Activated B cell treated with CpG ODN at 0.5 μM for 24 hours (primary cell): ENCODE results near the gene GSE1. TPM values are rescaled to one million over a fixed set of nuclear protein-coding genes. Genes with fewer than 3 reads are reported as not detected.

Experiments used
- ATAC-seq: fragments of 200-7000 bp; cut with Tn5 transposase; one replicate; pipeline ENCODE4 v1.10.0; 2021; ENCODE audit warnings: low read depth, mild to moderate bottlenecking, moderate library complexity
- CTCF ChIA-PET: fragments of 350-600 bp; sonication (Branson Sonifier 250); formaldehyde crosslinking; loops from one replicate; lab custom pipeline; 2021; ENCODE audit warnings: antibody characterized with exemption; lab: Charles Lee
- POLR2A ChIA-PET: fragments of 350-600 bp; sonication (Branson Sonifier 250); formaldehyde crosslinking; loops from one replicate; lab custom pipeline; 2021; ENCODE audit warnings: antibody characterized with exemption; lab: Charles Lee
- DNase-seq: peaks from one replicate; pipeline ENCODE4 v3.0.0; 2022
- H3K27ac Mint-ChIP-seq: one replicate; pipeline ENCODE4 v1.8.0; 2020; ENCODE audit warnings: mixed read lengths
- H3K27me3 Mint-ChIP-seq: one replicate; pipeline ENCODE4 v1.8.0; 2021; ENCODE audit warnings: mixed read lengths
- H3K36me3 Mint-ChIP-seq: one replicate; pipeline ENCODE4 v1.8.0; 2021; ENCODE audit warnings: low read depth, mixed read lengths
- H3K4me1 Mint-ChIP-seq: one replicate; pipeline ENCODE4 v1.8.0; 2021; ENCODE audit warnings: mixed read lengths
- H3K4me3 Mint-ChIP-seq: one replicate; pipeline ENCODE4 v1.8.0; 2020; ENCODE audit warnings: mild to moderate bottlenecking, mixed read lengths
- H3K9me3 Mint-ChIP-seq: one replicate; pipeline ENCODE4 v1.8.0; 2020; ENCODE audit warnings: mixed read lengths
- CTCF ChIP-seq: fragments of 200-600 bp; IDR thresholded peaks from one replicate; pipeline ENCODE4 v1.8.0; 2022; ENCODE audit warnings: antibody characterized with exemption, mild to moderate bottlenecking
- intact Hi-C: fragments of 100-400 bp; cut with micrococcal nuclease; formaldehyde crosslinking; loops from one replicate; pipeline ENCODE4 v1.15.1; 2024
- total RNA-seq: library from RNA; stranded (reverse); gene quantifications from 2 replicates; pipeline ENCODE4 v1.2.3, GENCODE V29; 2022

The GSE1 gene
- total RNA-seq, 1 donor from 2014 or later = 48.3 TPM

GRCh38 chr16:85611444-85612190 is 1.5 kb upstream of the GSE1 start:
- DNase-seq = peak; percentile 50
- Mint-ChIP-seq H3K9me3 (no peaks in the 10 kb centered on the region), H3K27ac (no peak overlapping the region)

GRCh38 chr16:85612191-85612800 is 826 bp upstream of the GSE1 start:
- ChIA-PET POLR2A (interaction anchor here (0.6 to 7.5 kb wide), 9 partner anchors 41 to 1106 kb away, joined by 3 to 88 read pairs (median 3); no protein-coding TSS in a partner anchor), CTCF (interaction anchor here (0.9 to 1.9 kb wide), 4 partner anchors 59 to 184 kb away, joined by 3 to 12 read pairs (median 6); no protein-coding TSS in a partner anchor)
- H3K4me3 Mint-ChIP-seq = peak overlapping the region; percentile 76
- H3K9me3 Mint-ChIP-seq = no peaks in the 10 kb centered on the region
- H3K36me3 Mint-ChIP-seq = no peaks in the 10 kb centered on the region
- no peaks in the 10 kb centered on the region for H3K27me3 Mint-ChIP-seq
- DNase-seq (peak; percentile 51), ATAC-seq (peak; percentile 3)
- peaks cover 65% of the 10 kb centered on the region for H3K4me1 Mint-ChIP-seq
- no peak for TF ChIP-seq CTCF
- H3K27ac Mint-ChIP-seq = peak overlapping the region; percentile 72
- intact Hi-C loops = loop anchor here (5.0 to 10.0 kb wide), 3 partner anchors 75 to 1773 kb away; partner anchors contain the start of genes FBXO31 and GINS2

More at GRCh38 chr16:85611444-85612190, 1.5 kb upstream of the GSE1 start:
- no peak for TF ChIP-seq CTCF
- intact Hi-C loops = loop anchor here (2.0 to 10.0 kb wide), 4 partner anchors 76 to 1773 kb away; partner anchors contain the start of genes FBXO31 and GINS2
- peak overlapping the region; percentile 69 for H3K4me3 Mint-ChIP-seq
- H3K4me1 Mint-ChIP-seq = peaks cover 65% of the 10 kb centered on the region
- POLR2A ChIA-PET = interaction anchor here (0.6 to 7.5 kb wide), 7 partner anchors 40 to 306 kb away, joined by 3 to 88 read pairs (median 5); no protein-coding TSS in a partner anchor
- CTCF ChIA-PET = interaction anchor here (0.9 to 2.4 kb wide), 7 partner anchors 35 to 196 kb away, joined by 3 to 22 read pairs (median 8); no protein-coding TSS in a partner anchor
- H3K36me3 Mint-ChIP-seq = no peaks in the 10 kb centered on the region
- ATAC-seq = peak; percentile 4
- no peaks in the 10 kb centered on the region for H3K27me3 Mint-ChIP-seq

- H3K36me3 Mint-ChIP-seq = no peaks in the 10 kb centered on the region
- ATAC-seq = no peak
- no peak for TF ChIP-seq CTCF
- intact Hi-C loops = loop anchor here (5.0 to 10.0 kb wide), 3 partner anchors 74 to 1771 kb away; partner anchors contain the start of genes FBXO31 and GINS2
- no peak overlapping the region for H3K27ac Mint-ChIP-seq
- H3K9me3 Mint-ChIP-seq = no peaks in the 10 kb centered on the region
- DNase-seq = peak; percentile 31
- no peaks in the 10 kb centered on the region for H3K27me3 Mint-ChIP-seq
- H3K4me1 Mint-ChIP-seq = peaks cover 65% of the 10 kb centered on the region
- H3K4me3 Mint-ChIP-seq = peak overlapping the region; percentile 66
- ChIA-PET POLR2A (interaction anchor here (0.6 to 7.5 kb wide), 9 partner anchors 34 to 304 kb away, joined by 3 to 88 read pairs (median 4); no protein-coding TSS in a partner anchor), CTCF (interaction anchor here (1.0 to 1.9 kb wide), 3 partner anchors 133 to 185 kb away, joined by 3 to 12 read pairs (median 8); no protein-coding TSS in a partner anchor)
These were observed 649 bp downstream of the GSE1 start for GRCh38 chr16:85613604-85614337.

- ChIA-PET CTCF (interaction anchor here (1.8 to 4.2 kb wide), 2 partner anchors 168 to 194 kb away, joined by 16 to 51 read pairs; no protein-coding TSS in a partner anchor), POLR2A (interaction anchor here (0.6 to 7.5 kb wide), 6 partner anchors 57 to 199 kb away, joined by 3 to 88 read pairs (median 4); no protein-coding TSS in a partner anchor)
- H3K4me1 Mint-ChIP-seq = peaks cover 61% of the 10 kb centered on the region
- no peaks in the 10 kb centered on the region for H3K9me3 Mint-ChIP-seq
- H3K4me3 Mint-ChIP-seq = peak overlapping the region; percentile 41
- H3K36me3 Mint-ChIP-seq = no peaks in the 10 kb centered on the region
- TF ChIP-seq CTCF = no peak
- no peak for ATAC-seq
- no peak overlapping the region for H3K27ac Mint-ChIP-seq
- DNase-seq = peak; percentile 26
- no peaks in the 10 kb centered on the region for H3K27me3 Mint-ChIP-seq
- intact Hi-C loops = loop anchor here (5.0 to 10.0 kb wide), 3 partner anchors 73 to 1770 kb away; partner anchors contain the start of genes FBXO31 and GINS2
These were observed 1.4 kb downstream of the GSE1 start for GRCh38 chr16:85614338-85615013.
